Activated gamma-delta T cell treated with Interleukin-2 at 50 U/mL for 16 hours (primary cell): ENCODE data around the gene RASD1.
A peak's percentile ranks its signal among the peaks of the same experiment; 100 is the strongest.
"Not testable (repeated sequence)": the region's sequence is repeated elsewhere in the genome, so short reads cannot be mapped to it uniquely, and the experiment has no call there.

ENCODE experiments used
- DNase-seq: peaks from one replicate; pipeline ENCODE4 v3.0.0-alpha.2; 2020

Gene RASD1

DNA sequence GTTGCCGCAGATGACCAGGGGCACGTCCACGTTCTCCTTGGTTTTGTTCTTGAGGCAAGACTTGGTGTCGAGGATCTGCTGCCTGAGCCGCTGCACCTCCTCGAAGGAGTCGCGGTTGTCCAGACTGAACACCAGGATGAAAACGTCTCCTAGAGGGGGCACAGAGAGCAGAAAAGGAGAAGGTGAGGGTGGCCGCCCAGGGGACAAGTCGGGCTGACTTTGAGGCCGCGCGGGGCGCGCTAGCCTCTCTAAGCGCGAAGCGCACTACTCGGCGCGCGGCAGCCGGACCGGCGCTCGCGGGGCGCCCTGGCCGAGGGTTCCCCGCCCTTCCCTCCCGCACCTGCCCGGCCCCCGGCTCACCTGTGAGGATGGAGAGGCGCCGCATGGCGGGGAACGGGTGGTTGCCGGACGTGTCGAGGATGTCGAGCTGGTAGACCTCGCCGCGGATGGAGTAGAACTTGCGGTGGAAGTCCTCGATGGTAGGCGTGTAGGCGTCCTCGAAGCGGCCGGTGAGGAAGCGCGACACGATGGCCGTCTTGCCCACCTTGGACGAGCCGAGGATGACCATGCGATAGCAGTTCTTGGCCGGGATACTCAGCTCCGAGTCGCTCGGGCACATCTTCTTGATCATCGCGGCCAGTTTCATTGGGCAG, 533 bp downstream of the RASD1 start:
- peak; percentile 14 for DNase-seq

DNA sequence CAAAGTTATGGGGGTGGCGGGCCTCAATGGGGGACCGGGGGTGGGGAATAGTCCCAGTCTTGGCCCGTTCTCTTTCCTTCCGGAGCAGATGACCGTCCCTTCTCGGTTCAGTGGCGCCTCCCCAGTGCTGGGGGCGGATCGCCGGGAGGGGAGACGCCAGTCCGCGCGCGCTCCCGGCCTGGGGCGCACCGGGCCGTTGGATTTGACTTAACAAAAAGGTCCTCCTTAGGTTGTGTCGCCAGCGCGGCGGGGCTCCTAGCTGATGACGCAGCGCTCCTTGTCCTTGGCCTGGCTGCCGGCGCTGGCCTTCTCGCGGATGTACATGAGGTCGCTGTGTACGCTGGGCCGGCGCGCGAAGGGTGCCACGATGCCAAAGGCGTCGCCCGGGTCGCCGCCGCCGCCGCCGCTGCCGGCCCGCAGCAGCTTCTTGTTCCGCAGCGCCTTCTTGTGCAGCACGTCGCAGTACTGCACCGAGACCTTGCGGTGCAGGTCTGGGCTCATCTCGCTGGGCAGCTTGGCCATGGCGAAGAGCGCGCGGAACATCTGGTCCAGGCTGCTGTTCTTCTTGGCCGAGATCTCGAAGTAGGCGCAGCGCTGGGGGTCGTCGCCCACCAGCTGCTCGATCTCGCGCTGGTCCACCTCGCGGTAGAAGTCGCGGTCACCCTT, 1.2 kb downstream of the RASD1 start:
- DNase-seq = no peak

DNA sequence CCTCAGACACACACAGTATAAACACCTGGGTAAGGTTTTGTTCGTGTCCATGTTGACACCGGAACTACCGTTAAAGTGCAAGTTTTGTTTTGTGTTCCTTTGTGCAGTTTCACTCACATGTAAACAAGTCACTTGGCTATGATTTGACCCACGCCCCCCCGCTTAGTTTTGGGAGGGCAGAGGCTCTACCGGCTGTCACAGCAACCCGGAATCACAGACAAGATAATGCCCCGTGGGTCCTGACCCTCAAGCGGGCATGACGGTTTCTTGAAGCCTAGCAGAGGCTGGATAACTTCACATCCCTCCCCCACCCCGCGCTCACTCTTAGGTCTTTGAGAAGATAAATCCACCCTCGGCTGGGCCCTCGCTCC, 1.7 kb downstream of the RASD1 start:
- DNase-seq = no peak

DNA sequence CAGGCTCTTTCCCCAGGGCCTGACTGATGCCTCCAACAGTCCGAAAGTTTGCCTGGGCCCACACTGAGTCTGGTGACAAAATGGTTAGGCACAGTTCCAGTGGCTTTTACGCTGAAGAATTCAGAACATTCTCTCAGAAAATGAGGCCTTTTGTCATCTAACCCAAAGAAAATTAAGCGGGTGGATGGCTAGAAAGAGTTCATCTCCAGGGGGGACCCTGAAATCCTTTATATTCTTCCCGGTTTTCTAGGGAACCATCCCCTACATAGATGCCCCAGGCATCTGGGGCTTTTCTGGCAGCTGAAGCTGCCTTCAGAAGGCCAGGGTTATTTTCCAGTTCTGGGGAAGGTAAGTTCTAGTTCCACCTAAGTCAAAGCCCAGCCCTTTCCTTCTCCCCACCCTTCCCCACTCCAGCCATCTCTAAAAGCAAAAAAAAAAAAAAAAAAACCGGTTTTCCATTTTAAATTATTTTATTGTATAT, 2.2 kb downstream of the RASD1 start:
- DNase-seq = no peak

DNA sequence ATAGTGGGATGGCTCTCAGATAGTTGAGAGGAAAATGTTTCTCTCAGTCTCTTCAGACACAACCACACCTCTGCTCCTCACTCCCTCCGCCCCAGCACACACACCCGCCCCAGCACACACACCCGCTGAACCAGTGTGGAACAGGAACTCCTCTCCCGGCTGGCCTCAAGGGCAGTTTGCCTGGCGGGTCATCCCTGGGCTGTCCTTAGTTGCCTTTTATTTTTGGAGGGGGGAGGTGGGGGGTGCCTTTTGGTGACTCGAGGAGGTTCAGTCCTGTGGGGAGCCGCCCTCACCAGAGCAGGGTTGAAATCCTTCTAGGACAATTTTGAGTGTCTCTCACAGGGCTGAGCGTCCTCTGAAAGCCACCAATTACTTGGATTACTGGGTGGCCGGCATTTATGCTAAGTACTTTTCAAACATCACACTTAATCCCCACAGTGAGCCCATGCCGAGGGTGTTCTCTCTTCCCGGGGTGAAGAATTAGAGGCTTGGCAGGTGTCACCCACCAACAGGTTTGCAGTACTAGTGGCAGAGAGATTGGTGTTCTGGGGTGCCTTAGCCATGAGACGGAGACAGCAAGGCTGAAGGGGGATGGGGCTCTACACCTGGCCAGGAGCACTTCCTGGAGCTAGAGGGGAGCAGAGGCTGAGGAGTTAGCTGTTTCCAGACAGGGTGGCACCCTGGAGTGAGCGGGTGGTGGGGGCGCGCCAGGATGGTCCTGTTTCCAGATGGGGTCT, 2.8 kb downstream of the RASD1 start:
- no peak for DNase-seq

DNA sequence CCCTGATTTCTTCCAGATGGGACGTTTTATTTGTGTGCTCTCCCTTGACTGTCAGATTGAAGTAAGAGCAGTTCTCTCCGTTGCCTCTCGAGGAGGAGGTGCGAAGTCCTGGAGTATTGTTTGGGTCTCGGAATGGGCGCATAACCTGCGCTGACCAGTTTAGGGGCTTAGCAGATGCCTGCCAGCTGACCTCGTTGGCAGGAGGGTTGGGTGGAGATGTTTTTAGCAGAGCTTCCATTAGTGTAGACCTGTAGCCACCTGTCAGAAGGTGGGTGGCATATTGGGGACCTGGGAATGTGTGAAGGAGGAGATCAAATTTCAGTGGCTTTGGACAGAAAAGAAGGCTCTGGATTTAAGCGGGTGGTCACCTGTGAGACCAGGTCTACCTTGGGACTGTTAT, 3.6 kb downstream of the RASD1 start:
- DNase-seq = no peak

DNA sequence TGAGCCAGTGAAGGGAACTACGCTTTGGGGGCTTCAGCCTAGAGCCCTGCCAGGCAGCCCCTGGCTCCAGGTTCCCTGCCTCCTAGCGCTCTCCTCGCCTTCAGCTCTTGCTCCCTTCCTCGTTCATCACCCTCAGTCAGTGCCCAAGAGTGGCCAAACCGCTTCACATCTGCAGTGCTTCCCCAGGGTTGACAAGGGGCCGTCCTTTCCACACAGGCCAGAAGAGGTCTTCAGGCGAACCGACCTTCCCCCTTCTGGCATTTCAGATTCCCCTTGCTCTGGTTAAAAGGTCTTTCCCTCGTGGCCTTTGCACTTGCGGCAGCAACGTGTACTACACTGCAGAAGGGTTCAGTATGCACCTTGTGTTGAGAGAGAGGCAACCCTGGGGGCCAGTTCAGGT, 4.1 kb downstream of the RASD1 start:
- DNase-seq = no peak

DNA sequence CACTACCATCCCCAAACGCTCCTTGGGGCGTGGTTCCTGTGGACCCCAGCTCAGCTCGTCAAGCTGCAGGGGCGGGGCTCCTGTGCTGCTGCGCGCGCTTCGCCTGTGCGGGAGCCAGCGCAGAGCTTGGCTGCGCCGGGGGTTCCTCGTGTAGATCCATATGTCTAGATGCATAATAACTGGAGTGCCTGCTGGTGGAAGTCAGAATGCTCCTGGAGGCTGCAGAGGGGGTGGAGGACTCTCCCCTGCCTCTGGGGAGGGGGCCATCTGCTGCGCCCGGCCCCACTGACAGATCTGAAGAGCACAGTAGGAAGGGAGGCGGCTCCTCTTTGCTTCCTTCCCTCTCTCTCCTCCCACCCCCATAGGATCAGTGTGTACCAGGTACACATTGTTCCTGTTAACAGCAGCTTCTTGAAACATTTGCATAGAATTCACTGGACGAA, 4.6 kb downstream of the RASD1 start:
- no peak for DNase-seq

DNA sequence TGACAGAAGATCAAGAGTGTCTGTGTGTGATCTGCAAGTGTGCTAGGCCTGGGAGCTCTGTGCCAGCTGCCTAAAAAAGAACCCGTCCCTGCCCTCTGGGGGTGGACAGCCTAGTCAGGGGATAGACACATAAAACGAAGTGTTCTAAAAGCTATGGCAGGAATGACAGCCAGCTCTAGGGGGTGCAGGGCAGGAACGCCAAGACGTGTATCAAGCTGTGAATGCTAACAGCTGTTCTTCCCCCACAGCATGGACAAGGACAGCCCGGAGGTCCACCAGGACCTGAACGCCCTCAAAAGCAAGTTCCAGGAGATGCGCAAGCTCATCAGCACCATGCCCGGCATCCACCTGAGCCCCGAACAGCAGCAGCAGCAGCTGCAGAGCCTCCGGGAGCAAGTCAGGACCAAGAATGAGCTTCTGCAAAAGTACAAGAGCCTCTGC, 5.1 kb downstream of the RASD1 start:
- DNase-seq = no peak

DNA sequence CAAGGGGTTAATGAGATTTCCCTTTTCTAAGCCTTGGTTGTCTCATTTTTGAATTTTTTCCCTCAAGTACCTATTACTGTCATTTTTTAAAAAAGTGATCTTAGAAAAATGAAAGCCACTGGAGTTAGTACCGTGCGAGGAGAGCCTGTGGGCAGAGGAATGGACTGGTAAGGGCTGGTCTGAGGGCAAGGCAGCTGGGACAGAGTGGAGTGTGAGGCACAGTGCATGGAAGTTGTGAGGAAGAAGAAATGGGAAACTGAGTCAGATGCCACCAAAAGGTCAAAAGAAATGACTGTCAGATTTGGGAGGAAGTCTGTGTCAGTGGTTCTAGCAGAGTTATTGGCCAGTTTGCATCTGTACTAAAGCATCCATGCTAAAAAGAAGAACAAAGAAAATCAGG, 8.2 kb downstream of the RASD1 start:
- no peak for DNase-seq

DNA sequence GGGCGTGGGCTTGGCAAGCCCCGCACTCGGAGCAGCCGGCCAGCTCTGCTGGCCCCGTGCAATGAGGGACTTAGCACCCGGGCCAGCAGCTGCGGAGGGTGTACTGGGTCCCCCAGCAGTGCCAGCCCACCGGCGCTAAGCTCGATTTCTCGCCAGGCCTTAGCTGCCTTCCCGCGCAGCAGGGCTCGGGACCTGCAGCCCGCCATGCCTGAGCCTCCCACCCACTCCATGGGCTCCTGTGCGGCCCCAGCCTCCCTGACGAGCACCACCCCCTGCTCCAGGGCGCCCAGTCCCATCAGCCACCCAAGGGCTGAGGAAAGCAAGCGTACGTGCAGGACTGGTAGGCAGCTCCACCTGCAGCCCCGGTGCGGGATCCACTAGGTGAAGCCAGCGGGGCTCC, 9.8 kb downstream of the RASD1 start:
- not testable (repeated sequence) for DNase-seq

DNA sequence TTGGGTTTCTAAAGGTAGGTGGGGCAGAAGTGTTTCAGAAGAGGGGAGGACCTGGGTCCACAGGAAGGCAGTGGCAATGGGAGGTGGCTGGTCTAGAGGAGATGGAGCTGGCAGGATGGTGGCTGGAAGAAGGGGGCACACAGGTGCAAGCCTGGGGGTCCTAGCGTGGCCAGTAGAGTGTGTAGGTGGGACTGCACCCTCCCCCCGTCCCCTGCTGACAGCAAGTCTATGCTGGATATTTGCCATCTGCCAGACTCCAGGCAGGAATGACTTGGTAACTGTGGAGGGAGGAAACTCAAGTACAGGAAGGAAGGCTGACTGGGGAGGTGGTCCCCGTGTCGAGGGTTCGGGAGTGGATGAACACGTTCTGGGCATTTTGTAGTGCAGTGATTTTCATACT, 10.8 kb downstream of the RASD1 start:
- DNase-seq = no peak

DNA sequence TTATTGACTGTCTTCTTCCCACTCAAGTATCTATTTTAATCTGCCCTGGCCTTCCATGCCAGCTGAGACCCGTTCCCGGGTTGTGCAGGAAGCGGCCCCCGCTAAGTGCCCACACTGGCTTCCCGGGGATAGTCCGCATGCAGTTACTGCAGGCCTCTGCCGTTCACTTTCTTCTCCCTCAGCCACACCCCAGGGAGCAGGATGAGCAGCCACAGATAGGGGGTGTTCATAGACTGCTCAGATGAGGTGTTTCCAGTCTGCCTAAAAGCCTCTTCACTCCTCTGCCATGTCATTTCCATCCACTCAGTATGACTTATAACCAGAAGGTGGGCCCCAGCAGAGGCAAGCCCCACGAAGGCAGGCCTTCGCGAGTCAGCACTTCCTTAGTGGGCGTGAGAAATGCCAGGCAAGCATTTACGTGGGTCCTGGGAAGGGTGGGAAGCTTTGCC, 11.7 kb downstream of the RASD1 start:
- no peak for DNase-seq

DNA sequence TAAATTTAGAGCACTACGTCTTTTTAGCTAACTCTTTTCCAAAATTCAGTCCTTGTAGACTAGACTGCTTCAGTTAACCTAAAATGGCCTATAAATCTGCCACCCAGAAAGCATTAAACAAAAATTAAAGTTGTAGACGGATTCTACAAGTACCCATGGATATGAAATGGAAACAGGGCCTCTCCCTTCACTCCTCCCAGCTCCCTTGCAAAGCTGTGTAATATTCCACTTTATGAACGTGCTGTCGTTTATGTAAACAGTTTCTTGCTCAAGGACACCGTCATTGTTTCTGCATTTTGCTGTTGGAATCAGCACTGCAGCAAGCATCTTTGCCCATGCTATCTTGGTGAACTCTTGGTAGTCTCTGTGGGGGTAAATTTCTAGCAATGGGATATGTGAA, 14.3 kb downstream of the RASD1 start:
- no peak for DNase-seq

DNA sequence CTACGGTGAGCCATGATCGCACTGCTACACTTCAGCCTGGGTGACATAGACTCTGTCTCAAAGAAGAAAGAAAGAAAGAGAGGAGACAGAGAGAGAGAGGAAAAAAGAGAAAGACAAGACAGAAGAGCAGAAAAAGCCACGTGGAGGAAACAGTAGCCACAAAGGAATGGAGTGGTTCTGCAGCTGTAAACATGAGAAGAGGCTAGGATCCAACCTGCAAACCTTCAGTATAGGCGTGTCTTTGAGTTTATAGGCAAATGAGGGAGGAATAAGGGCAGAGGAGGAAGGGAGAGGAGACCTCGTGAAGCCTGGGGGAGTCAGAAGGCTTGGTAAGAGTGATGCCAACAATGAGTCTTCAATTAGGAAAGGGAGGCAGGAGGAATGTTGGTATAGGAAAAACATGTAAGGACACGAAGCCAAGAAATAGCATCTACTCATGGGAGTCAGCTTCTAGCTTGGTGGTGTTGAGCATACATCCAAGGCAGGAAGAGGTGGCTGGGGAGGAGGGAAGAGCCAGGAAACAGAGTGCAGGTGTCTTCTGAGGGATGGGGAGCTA, 15.5 kb downstream of the RASD1 start:
- no peak for DNase-seq

DNA sequence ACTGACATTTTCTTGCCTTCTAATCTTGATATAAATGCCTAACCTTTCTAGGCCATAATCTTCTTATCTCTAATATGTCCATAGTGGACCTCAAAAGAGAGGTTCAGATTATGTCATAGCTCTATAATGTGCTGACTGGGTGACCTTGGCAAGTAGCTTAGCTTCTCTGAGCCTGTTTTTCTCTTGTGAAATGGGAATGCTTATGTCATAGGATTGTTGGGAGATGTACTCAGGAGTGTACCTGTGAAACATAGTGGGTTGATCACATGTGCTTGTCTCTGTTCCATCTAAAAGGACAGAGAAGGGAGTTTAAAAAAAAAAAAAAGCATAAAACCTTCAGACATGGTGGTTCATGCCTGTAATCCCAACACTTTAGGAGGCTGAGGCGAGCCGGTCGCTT, 17.0 kb downstream of the RASD1 start:
- no peak for DNase-seq

DNA sequence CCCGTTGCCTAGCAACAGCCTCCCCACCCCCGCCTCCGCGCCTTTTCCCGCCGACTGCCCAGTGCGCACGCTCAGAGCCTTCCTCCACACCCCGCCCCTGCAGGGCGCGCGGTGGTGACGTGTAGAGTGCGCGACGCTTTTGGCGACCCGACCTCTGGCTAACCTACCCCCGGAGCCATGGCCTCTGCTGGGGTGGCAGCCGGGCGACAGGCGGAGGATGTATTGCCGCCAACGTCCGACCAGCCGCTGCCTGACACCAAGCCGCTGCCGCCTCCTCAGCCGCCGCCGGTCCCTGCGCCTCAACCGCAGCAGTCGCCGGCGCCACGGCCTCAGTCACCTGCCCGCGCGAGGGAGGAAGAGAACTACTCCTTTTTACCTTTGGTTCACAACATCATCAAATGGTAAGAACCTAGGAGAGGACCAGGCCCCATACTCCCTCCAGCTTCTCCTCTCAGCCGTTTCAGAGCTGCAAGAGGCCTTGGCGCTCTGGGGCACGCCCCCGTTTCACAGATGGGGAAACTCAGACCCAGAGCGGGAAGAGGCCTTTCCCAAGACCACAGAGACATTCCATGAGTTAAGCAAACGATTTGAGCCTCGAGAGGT, 19.2 kb downstream of the RASD1 start, which contains the start of gene MED9:
Gene MED9, plus strand, starts transcription at position 136 of the 603 bp plus-strand sequence. Its CDS starts 42 bp downstream, at position 178.
- peak; percentile 93 for DNase-seq

DNA sequence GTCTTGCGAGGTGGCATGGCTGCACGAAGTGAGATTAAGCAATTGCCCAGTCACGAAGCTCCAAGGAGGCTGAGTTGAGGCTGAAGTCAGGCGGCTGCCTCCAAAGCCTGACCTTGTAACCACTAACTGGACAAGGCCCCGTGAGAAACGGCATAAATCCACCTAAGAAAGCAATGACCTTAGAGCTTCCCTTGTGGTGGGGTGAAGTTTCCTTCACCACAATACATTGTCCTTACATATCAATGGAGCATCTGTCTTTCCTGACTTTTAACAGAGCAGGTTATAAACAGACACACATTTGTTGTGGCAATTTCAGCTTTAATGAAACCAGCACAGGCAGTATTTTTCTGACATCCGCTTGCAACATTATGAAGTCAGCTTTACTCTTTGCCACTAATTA, 21.9 kb downstream of the RASD1 start:
- no peak for DNase-seq

DNA sequence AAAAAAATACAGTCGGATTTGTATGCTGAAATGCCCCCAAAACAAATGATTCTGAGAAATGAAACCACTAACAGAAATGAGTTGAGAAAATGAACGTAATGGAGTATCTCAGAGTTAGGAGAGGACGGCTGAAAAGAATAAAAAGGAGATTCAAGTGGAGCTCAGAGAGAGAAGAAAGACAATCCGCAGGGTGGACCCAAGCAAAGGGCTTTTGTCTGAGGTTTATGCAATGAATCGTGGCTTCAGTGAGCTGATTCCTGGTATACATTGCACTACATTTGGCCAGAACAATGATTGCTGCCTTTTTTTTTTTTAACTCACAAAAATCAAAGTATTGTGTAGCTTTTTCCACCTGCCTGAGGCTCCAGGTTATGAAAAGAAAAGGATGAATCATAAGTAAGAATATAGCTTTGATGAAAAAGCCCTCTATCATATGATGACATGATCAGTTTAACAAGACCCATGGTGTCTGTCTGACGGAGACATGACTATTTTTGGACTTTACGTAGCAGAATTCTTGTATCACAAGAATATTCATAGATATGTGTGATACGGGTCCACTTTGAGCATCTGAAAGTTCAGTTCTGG, 23.8 kb downstream of the RASD1 start:
- DNase-seq = no peak

DNA sequence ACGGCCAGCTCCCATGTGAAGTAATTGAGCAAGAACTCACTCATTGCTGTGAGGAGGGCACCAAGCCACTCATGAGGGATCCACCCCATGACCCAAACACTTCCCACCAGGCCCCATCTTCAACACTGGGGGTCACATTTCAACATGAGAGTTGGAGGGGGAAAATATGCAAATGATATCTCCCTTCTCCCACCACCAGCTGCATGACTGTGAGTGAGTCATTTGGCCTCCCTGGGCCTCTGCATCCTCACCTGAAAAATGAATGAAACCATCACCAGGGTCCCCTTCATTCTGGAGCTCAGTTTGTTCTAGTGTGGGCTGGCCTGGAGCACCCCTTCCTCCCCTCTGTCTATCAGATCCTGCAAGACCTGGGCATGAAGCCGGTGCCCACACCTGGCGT, 26.2 kb downstream of the RASD1 start:
- DNase-seq = no peak

DNA sequence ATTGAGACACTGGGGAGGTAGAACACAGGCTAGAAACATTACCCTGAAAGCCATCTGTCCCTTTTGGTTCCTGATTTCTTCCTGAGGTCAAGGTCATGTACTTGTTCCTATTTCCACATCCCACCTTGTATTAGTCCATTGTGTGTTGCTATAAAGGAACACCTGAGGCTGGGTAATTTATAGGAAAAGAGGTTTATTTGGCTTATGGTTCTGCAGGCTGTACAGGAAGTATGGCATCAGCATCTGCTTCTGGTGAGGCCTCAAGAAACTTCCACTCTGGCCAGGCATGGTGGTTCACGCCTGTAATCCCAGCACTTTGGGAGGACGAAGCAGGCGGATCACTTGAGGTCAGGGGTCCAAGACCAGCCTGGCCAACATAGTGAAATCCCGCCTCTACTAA, 26.8 kb downstream of the RASD1 start:
- no peak for DNase-seq

DNA sequence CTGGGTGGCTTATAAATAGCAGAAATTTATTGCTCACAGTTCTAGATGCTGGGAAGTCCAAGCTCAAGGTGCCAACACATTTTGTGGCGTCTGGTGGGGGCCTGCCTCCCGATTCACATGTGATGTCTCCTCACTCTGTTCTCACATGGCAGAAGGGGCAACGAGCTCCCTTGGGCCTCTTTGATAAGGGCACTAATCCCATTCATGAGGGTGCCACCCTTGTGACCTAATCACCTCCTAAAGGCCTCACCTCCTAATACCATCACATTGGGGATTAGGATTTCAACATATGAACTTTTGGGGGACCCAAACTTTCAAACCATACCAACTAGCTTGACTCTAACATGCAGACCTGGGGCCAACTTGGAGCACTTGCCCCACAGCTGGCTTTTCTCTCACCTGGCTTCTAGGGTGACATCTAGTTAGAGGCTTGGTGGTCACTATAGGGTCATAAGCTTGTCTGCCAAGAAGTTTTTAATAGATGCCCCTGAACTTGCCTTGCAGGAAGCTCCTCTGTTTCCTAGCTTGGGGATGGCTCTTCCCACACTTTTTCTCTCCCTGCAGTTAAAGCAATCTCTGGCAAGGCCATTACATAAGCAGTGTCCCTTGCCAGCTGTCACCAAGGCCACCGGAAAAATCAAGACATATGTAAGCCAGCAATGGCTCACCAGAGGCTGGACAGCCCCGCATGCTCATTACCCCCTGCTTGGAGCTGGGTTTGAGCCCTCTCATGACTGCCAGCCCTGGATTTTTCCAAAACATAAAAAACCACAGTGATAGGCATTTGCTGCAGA, 27.8 kb downstream of the RASD1 start:
- no peak for DNase-seq
